Superior temporal gyrus (tissue), 1 donor: ENCODE data around the gene NGEF.

Experiments
- DNase-seq: peaks from one replicate; pipeline ENCODE4 v3.0.0-alpha.2; 2016; ENCODE audit errors: extremely low spot score

Gene NGEF

DNA sequence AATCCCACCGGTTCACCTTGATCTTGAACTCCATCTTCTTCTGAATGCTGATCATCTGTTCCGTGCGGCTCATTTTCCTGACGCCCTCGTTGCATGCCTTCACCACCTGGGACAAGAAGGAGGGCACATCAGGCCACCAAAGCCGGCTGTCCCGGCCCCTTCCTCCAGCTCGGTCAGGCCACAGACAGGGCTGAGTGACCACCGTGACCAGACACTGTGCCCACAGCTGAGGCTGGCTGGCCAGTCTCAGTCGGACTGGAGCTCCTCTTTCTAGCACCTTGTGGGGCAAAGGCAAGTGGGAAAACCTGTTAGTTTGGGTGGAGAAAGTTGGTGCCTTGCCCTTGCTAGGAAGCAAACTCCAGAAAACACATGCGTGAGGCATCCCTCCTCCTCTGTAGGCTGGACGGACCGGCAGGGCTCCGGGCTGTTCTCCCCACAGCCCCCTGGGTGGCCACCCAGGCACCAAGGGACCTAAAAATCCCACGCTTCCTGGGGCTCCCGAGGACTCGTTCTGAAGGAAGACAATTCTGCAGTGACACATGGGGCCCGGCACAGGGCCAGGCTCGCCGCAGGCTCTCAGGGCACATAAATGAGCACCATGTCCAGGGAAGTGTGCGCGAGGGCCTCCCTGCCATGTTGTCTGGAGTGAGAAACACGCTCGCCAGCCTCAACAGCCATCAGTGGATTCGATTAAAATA is 127.6 kb downstream of the NGEF start:
- no peak for DNase-seq

DNA sequence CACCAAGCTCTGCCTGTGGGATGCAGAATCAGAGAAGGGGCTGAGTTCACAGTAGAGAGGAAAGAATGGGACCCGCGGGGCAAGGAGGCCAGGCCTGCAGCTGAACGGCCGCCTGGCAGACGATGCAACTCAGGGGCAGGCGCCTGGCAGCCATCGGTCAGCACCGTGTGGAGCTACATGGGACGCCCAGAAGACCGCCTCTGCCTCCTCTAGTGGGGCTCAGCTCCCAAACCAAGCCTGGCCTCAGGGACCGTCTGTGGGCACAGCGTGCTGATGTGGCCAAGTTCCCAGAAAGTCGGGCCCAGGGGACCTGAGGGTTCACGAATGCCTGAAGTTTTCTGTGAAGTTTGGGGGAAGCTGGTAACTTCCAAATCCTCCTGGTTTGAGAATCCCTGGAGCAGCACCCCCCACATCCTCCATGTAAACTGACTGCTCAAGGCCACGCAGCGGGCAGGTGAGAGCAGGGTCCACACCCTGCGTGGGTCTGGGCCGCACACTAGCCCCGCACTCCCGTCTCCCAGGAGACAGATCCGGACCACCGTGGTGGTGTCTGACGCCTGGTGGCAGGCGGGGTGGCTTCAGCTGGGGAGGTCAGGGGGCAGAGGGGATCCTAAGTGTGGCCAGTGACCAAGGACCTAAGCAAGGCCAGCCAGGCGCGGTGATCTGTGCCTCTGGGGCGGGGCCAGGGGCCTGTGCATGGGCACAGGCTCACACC is 128.3 kb downstream of the NGEF start:
- no peak for DNase-seq

DNA sequence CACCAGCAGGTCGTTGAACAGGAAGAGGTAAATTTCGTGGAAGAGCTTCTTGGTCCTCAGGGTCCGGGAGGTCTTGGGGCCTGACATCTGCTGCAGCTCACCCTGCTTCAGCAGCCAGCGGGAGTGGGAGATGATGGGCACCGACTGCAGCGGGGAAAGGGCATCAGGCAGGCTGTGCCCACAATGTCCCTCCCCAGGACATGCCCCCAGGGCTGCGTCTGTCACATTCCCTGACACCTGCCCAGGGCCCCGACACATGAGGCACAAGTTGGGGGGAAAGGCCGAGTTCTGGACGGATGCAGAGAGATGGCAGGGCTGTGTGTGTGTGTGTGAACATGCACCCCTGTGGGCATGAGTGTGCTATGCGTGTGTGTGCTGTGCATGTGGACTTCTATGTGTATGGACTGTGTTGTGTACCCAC is 129.0 kb downstream of the NGEF start:
- no peak for DNase-seq

DNA sequence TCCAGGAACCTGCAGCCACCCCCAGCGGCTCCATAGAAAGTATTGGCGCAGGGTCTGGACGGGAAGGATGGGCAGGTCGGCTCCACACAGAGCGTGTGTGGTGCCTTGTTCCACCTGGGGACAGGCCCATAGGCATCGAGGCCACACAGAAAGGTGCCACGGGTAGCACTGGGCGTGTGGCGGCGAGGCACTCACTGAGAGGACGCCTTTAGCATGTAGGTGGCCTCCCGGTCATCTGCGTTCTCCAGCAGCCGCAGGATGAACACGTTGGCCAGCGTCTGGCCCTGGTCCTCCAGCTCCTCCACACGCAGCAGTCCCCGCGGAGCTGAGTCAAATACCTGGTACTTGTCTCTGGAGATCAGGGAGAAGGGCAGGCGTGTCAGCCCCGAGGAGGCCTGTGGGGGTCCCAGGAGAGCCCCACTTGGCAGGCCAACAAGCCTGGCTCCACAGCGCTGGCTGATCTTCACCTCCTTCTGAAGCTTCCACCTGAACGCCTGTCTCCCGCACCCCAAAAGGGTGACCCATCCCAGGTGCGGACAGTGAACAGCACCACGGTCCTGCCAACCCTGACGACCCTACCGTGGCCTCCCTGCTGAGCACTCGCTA is 129.8 kb downstream of the NGEF start:
- DNase-seq = no peak

DNA sequence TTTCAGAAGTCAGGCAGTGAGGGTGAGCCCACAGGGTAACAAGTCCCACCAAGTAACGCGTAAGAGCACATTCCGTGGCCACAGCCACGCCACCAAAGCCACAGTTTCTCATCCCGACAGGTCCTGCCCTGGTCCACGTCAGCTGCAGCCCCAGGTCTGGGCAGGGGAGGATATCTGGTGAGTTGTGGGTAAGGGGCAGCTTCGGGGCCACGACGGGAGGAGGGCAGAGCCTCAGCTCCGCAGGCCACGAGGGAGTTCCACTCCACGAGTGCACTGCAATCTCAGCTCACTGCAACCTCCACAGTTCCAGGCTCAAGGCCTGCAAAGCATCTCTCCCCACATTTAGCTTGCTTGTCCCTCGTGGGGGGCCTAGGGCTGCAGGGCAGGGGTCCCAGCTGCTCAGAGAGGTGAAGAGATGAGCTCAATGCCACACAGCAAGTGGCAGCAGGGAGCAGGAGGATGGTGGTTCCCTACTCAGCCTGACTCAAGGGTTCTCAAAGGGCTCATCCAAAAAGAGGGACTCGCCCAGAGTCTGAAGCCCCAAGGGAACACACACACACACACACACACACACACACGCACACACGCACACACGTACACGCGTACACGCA is 130.4 kb downstream of the NGEF start:
- DNase-seq = no peak

DNA sequence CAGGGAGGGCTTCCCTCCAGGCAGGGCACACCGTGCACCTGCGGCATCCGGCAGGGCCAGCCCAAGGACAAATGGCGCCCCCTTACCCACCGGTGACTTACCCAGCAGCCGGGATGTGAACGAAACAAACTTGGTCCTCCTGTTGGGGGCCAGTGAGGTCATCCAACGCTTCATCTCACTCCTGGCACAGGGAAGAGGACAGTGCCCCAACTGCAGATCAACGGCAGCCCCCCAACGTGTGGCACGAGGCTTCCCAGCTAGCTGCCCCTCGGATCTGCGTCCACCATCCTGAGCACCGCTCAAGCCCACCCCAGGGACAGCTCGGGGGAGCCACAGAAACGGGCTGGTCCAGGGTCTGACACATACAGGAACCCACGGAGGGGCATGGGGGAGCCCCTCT is 131.0 kb downstream of the NGEF start:
- DNase-seq = no peak

DNA sequence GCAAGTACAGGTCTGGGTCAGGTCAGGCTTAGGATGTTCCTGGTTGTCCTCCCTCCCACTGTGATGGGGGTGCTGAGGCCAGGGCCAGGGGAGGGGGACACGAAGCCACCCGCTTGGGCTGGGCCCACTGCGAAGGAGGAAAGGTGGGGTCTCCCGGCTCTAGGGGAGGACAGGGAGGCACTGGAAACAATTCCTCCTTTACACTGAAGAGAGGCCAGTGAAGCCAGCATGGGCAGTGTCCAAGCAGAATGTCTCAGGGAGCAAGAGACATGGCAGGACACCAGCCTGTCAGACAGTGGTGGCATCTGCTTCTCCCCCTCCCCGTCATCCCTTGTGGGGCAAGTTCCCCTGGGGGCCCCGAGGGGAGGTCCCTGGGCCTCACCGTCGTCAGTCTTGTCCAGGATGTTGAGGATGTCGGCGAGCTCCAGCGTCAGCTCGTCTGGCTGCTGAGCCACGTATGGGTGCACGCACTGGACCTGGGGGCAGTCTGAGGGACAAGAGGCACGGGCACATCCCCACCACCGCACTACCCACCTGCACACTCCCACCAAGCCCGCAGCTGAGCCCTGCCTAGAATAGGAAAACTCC is 132.2 kb downstream of the NGEF start:
- DNase-seq = no peak

DNA sequence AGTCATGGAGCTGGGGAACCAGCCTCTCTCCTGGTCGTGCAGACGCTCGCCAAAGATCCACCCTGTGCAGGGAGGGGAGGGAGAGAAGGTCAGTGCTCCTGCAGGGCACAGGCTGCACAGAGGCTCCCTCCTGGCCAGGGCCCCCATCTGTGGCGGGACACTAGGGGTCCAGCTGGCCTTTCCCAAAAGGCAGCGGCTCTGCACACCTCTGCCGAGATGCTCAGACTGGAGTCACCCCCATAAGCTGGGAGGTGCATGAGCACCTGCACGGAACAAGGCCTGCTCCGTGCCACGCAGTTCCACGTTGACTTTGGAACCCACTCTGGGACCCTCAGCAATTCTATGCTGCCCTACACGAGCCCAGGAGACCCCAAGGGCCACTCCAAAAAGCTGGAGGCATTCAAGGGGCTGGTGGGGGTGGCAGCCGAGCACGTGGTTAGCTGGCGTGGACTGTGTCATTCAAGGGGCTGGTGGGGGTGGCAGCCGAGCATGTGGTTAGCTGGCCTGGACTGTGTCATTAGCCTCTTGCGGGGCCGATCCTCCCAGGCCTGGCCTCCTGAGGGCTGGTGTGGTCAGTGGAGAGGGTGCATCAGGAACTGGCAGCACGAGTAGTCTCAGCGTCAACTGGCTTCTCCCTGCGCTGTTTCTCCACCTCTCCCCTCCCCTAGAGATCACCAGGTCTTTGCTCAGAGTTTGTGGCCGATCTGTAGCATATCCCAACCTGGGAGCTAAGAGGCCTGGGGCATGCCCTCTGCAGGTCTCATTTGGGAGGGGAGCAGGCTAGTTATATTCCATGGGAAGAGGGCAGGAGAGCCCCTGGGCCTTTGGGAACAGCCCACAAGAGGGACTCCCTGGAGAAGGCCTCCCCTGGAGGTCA is 133.2 kb downstream of the NGEF start:
- no peak for DNase-seq

DNA sequence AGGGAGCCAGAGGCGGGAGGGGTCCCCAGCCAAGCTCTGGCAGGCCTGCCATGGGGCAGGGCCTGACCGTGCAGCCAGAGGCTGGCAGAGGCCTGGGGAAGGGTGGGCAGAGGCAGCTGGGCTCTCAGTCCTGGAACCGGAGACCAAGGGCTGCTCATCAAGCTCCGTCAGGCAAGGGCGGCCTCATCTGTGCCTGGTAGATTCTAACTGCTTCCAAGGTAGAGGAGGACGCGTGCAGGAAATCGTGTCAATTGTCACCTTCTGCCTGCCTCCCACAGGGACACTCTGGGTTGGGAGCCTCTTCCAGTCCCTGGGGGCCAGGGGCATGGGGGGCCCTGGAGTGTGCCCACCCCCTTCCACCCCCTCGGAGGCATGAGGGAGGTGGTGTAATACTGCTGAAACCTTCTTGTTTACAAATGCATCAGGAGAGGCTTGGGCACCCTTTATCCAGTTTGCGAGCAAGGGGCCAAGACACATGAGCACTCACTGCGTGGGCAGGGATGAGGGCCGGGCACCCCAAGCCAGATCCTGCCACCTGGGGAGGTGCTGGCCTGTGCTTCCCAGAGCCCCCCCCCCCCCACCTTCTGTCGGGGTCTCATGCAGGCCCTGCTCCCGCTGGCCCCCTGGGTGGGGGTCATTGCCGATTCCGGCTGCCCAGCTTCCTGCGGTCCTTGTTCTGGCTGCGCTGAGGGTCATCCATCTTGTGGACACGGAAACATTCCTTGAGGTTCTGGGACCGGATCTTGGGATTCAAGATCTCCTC is 134.0 kb downstream of the NGEF start:
- no peak for DNase-seq

DNA sequence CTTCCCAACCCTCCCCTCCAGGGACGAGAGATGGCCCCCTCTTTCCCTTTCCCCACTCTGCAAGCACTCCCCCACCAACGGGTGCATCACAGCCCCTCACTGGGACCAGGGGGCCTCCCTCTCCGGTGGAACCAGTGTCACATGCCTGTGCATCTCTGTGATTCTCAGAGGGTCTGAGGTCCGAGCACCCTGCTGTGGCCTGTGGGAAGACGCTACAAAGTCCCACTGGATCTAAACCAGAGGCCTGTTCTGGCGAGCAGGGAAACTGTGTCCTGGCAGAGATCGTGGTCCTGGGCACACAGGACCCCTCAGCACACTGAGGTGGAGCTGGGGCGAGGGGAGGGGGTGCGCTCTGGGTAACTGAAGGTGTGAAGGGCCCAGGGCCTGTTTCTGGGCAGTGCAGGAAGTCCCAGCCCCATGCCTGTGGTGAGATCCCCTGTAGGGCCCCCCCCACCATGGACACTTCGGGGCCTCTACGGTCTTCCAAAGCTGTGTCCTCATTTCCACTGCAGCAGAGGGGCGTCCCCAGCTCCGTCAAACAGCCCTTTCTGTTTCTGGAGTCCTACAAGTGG is 135.0 kb downstream of the NGEF start:
- DNase-seq = no peak

DNA sequence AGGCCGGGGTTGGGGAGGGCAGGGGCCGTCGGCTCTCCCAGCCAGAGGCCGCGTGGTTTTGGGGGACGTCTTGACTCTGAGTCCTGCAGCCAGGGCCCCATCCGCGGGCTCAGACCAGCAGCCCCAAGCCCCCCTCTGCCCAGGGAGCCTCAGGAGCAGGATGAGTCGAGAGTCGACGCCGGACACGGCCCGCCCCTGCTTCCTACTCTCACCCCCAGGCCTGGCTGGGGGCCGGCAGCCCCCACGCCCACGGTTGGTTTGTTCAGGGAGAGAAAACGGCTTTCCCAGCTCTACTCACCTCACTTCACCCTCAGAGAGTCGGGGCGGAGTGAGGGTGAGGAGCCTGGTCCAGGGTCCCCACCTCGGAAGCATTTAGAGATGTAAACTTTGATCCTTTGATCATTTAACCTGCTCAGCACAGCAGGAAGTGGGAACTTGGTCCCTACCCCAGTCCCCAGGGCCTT is 136.0 kb downstream of the NGEF start:
- DNase-seq = no peak

DNA sequence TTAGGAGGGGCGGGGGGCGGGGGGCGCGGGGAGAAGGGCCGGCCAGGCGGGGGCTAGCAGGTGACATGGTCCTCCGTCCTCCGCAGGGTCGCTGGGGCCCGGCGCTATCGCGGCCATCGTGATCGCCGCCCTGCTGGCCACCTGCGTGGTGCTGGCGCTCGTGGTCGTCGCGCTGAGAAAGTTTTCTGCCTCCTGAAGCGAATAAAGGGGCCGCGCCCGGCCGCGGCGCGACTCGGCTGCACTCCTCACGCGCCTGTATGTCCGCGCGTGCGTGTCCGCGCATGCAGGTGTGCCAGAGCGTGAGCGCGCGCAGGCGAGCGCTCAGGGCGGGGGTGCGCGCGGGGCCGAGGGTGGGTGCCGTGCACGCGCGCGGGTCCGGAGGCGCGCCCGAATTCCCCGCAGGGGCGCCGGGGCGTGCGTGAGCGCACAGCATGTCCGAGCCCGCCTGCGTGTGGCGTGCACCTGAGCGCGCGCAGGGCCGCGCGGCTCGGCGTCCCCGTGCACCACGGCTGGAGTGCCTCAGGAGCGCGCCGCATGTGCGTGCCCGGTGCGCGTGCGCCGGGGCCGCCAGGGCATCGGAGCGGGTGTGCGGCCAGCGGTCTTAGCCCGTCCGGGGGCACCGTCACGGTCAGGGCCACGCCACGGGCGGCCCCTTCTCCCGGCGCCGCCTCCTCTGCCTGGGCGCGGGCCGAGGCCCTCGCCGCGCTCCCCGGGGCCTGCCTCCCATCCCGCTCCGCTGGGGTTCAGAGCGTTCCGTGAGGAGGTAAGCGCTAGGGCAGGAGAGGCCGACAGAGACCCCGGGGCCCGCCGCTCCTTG is 136.7 kb downstream of the NGEF start:
- DNase-seq = no peak

DNA sequence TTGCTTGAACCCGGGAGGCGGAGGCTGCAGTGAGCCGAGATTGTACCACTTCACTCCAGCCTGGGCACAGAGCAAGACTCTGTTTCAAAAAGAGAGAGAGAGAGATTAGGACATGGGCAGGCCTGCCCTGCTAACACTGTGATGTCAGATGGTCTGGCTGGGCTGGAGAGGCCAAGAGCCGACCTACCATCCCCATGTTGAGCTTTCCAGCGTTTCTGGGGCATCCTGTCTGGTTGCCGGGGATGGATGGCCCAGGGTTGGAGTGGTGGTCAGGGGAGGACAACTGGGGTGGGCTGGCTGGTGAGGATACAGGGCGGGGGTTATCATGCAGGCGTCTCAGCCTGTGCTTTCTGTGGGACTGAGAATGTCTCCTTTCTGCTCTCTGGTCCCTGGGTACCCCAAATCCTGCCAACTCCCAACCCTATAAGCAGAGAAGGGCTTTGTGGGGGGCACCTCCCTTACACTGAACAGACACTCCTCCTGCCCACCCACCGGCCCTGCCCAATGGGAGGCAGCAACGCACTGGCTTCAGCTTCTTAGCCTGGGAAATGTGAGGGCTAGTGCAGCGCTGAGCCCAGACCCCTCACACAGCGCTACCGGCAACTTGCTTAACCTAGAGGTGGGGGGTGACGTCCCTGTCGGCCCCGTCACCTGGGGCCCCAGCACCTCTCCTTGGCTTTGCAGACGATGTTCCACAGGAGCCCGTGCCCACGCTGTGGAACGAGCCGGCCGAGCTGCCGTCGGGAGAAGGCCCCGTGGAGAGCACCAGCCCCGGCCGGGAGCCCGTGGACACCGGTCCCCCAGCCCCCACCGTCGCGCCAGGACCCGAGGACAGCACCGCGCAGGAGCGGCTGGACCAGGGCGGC is 137.6 kb downstream of the NGEF start:
- no peak for DNase-seq

DNA sequence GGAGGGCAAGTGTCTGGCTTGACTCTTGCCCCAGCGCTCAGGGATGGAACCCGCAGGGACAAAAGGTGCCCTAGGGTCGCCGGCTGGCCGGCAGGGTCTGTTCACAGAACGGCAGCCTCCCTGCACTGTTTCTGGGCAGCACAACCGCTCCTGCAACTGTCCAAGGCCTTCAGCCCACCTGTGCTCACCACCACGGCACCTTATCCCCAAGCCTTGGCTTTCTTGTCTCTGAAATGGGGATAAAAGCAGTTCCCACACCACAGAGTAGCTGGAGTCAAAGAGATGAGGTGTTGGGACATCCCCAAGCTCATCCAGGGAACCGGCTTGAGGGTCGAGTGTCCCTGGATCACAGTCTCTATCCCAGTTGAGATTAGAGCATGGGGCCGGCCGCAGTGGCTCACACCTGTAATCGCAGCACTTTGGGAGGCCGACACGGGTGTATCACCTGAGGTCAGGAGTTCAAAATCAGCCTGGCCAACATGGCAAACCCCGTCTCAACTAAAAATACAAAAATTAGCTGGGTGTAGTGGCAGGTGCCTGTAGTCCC is 138.3 kb downstream of the NGEF start:
- DNase-seq = no peak

DNA sequence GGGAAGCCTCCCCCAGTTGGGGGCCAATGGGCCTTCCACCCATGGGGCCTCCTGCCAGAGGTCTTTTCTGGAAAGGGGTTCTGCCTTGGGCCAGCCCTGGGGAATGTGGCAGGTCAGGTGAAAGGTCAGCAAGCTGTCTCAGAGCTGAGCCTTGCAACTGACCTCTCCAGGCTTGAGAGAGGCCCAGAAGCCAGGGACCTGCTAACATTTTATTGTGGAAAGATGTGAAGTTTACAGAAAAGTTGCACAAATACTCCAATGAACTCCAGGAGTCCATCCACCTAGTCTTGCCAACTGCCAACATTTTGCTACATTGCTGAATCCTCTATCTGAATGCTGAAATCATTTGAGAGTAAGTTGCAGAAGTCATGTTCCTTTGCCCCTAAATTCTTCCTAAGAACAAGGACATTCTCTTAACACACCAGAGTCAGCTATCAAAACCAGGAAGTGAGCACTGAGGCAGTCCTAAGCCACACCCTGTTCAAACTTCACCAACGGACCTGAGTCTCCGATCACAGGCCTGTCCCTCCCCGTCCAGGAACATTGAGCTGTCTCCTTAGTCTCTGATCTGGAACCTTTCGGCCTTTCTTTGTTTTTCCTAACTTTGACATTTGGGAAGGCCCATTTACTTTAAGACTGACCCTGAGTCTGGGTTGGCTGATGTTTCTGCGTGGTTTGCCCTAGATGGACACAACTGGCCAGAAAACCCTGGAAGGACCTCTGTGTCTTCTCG is 139.0 kb downstream of the NGEF start:
- no peak for DNase-seq

DNA sequence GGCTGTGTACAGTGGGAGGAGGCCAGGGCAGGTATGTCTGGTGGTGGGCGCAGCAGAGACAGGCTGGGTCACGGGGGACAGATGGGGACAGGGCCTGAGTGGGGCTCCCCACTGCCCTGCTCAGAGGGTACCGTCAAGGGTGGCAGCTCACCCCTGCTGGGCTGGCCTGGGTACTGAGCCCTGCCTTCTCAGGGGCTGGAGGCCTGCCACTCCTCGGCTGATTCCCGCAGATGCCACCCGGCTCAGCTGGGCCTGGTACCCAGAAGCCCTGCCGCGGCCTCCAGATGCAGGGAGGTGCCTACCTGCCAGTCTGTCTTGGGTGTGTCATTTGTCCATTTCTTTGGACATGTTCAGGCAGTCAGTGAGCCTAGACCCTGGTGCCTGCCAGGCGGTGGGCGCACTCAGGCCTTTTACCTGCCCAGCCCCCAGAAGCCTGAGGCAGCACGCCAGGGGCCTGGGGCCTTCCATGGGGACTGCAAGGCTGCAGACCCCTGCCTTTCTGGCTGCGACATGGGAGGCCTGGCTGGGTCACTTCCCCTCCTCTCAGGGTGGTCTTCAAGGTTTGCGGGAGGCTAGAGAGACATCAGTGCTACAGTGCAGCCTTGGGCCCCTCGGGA is 139.7 kb downstream of the NGEF start:
- no peak for DNase-seq

DNA sequence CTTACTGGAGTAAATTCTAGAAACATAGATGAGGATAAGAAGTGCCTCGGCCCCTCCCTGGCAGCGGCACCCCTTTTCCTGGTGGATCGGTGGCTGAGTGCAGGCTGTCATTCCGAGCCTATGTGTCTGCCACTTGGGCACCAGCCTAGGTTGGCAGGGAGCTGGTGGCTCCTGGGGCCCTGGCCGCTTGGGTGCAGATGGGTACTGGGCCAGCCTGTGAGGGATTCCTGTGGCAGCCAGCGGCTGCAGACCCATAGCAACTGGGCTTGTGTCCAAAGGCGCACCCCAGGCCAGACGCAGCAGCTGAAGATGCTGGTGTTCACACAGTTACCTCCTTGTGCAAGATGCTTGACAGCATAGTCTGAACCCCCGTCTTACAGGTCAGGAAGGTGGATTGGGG is 140.2 kb downstream of the NGEF start:
- DNase-seq = peak; percentile 65
